Lung (tissue), 12 donors: ENCODE results near the gene TMPRSS11E. TPM values are rescaled to one million over a fixed set of nuclear protein-coding genes. Genes with fewer than 3 reads are reported as not detected.

Source experiments
- ATAC-seq: fragments of 200-7000 bp; cut with Tn5 transposase; one replicate; pipeline ENCODE4 v1.9.1; 2020; ENCODE audit warnings: moderate number of reproducible peaks; ENCODE audit not compliant: insufficient read depth, low FRiP score
- DNase-seq, 3 donors: peaks; one replicate each; pipeline ENCODE4 v3.0.0-alpha.2; 2013 to 2017
- H3K27ac ChIP-seq, 2 donors: one replicate each; pipeline ENCODE4 v1.5.1; 2013; ENCODE audit warnings: mild to moderate bottlenecking in 2 of 2, moderate library complexity in 2 of 2, control low read depth in 1 of 2, inconsistent platforms in 1 of 2, low read depth in 1 of 2, low read length in 1 of 2
- H3K27me3 ChIP-seq, 3 donors: one replicate each; pipeline ENCODE4 v1.5.1; 2013; ENCODE audit warnings: low read length in 2 of 3; ENCODE audit not compliant: control insufficient read depth in 3 of 3, insufficient read depth in 3 of 3
- H3K36me3 ChIP-seq, 4 donors: one replicate each; pipeline ENCODE4 v1.5.1; 2013; ENCODE audit warnings: low read length in 4 of 4, mild to moderate bottlenecking in 1 of 4, moderate library complexity in 1 of 4; ENCODE audit not compliant: control insufficient read depth in 4 of 4, insufficient read depth in 4 of 4
- H3K4me1 ChIP-seq, 5 donors: one replicate each; pipeline ENCODE4 v1.5.1; 2013; ENCODE audit warnings: low read length in 5 of 5, mild to moderate bottlenecking in 2 of 5, moderate library complexity in 1 of 5; ENCODE audit not compliant: control insufficient read depth in 5 of 5, insufficient read depth in 5 of 5
- H3K4me3 ChIP-seq: one replicate; pipeline ENCODE4 v1.5.1; 2013; ENCODE audit warnings: mild to moderate bottlenecking, control low read depth, moderate library complexity
- H3K9ac ChIP-seq, 2 donors: one replicate each; pipeline ENCODE4 v1.5.1; 2013; ENCODE audit warnings: low read length in 2 of 2, control low read depth in 1 of 2; ENCODE audit not compliant: insufficient read depth in 1 of 2
- H3K9me3 ChIP-seq, 4 donors: one replicate each; pipeline ENCODE4 v1.5.1; 2013; ENCODE audit warnings: low read length in 3 of 4, mild to moderate bottlenecking in 1 of 4, moderate library complexity in 1 of 4; ENCODE audit not compliant: control insufficient read depth in 4 of 4, insufficient read depth in 3 of 4
- WGBS, 2 donors: extraction: QIAGEN DNeasy Blood & Tissue Kit; methylation state at CpG; one replicate each; pipeline ENCODE4 v1.1.7; 2013; 5-methylcytosine and 5-hydroxymethylcytosine counted together
- polyA plus RNA-seq, 2 donors: library from polyadenylated mRNA; stranded (reverse); fragments of 200-250 nt; gene quantifications; one replicate each; pipeline ENCODE4 v1.2.1, GENCODE V29; 2013
- total RNA-seq, 2 donors: library from RNA; depleted of rRNA in 1 of 2; stranded (reverse); fragments of >200 nt in 1 of 2; gene quantifications; one replicate each; pipeline ENCODE4 v1.2.1, GENCODE V29; 2014 to 2021
- TF ChIP-seq, protein P1 (sequence below): IDR thresholded peaks from 2 replicates; pipeline ENCODE4 v1.5.1; 2012; ENCODE audit warnings: mild to moderate bottlenecking; ENCODE audit errors: control extremely low read depth, extremely low read depth
- donor health status: control.
- donor health status: control.
- donor health status: Bipolar disorder and iron deficiency.
- donor health status: healthy.
- donor health status: DM: yes; HTN: yes; CAD: no.

The TMPRSS11E gene
- total and polyA plus RNA-seq, 4 donors, result 0.03 to 0.12 TPM; not detected in 2

- ATAC-seq (no peak), DNase-seq (no peak)
- H3K9me3 ChIP-seq, result no peaks in the 10 kb centered on the region
- TF ChIP-seq, protein P1, sequence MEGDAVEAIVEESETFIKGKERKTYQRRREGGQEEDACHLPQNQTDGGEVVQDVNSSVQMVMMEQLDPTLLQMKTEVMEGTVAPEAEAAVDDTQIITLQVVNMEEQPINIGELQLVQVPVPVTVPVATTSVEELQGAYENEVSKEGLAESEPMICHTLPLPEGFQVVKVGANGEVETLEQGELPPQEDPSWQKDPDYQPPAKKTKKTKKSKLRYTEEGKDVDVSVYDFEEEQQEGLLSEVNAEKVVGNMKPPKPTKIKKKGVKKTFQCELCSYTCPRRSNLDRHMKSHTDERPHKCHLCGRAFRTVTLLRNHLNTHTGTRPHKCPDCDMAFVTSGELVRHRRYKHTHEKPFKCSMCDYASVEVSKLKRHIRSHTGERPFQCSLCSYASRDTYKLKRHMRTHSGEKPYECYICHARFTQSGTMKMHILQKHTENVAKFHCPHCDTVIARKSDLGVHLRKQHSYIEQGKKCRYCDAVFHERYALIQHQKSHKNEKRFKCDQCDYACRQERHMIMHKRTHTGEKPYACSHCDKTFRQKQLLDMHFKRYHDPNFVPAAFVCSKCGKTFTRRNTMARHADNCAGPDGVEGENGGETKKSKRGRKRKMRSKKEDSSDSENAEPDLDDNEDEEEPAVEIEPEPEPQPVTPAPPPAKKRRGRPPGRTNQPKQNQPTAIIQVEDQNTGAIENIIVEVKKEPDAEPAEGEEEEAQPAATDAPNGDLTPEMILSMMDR, result no peak
- H3K27ac ChIP-seq, result no peak overlapping the region
- no peak overlapping the region for H3K4me3 ChIP-seq
- H3K36me3 ChIP-seq, result no peaks in the 10 kb centered on the region
- H3K27me3 ChIP-seq, result no peaks in the 10 kb centered on the region
- no peak overlapping the region for H3K9ac ChIP-seq
- no peaks in the 10 kb centered on the region for H3K4me1 ChIP-seq
Observed at GRCh38 chr4:68451246-68452211, 4.3 kb downstream of the TMPRSS11E start.

- no peaks in the 10 kb centered on the region for H3K36me3 ChIP-seq
- no peak for ATAC-seq
- peaks cover 0 to 3% (median 0%) of the 10 kb centered on the region in 4 donors for H3K9me3 ChIP-seq
- WGBS, 2 donors, result 57 to 65% methylated on average over 7 of the region's 7 CpGs
- no peak overlapping the region for H3K27ac ChIP-seq
- no peak overlapping the region for H3K9ac ChIP-seq
- peaks cover 0 to 2% (median 0%) of the 10 kb centered on the region in 5 donors for H3K4me1 ChIP-seq
- TF ChIP-seq, protein P1, result no peak
- no peaks in the 10 kb centered on the region for H3K27me3 ChIP-seq
- no peak overlapping the region for H3K4me3 ChIP-seq
- no peak for DNase-seq
Observed at GRCh38 chr4:68460085-68460484, 12.8 kb downstream of the TMPRSS11E start.

- no peak for DNase-seq
- 90 to 94% methylated on average over 3 of the region's 3 CpGs for WGBS, 2 donors
- peaks cover 0 to 2% (median 0%) of the 10 kb centered on the region in 5 donors for H3K4me1 ChIP-seq
- no peak for ATAC-seq
- TF ChIP-seq, protein P1, result no peak
- no peak overlapping the region for H3K27ac ChIP-seq
- no peaks in the 10 kb centered on the region for H3K36me3 ChIP-seq
- peaks cover 0 to 3% (median 0%) of the 10 kb centered on the region in 4 donors for H3K9me3 ChIP-seq
- H3K27me3 ChIP-seq, result no peaks in the 10 kb centered on the region
- no peak overlapping the region for H3K4me3 ChIP-seq
- no peak overlapping the region for H3K9ac ChIP-seq
Observed at GRCh38 chr4:68461790-68462189, 14.5 kb downstream of the TMPRSS11E start.
